GM12878 (cell line): Measurements from ENCODE around the gene LHX2. TPM values are rescaled to one million over a fixed set of nuclear protein-coding genes. Genes with fewer than 3 reads are reported as not detected.

Experiments used
- ATAC-seq: fragments of 200-7000 bp; cut with Tn5 transposase; 3 replicates; pipeline ENCODE4 v1.9.1; 2020; ENCODE audit warnings: mild to moderate bottlenecking, moderate library complexity
- BruUV-seq: library from RNA; stranded (reverse); fragments of 400-500 nt; replicated peaks from 2 replicates; lab custom pipeline; 2021; lab: Mats Ljungman, UMichigan
- CTCF ChIA-PET: fragments of 300-600 bp; sonication (Branson Sonifier 250); formaldehyde crosslinking; extraction: SDS; loops from one replicate; lab custom pipeline; 2021; ENCODE audit warnings: inconsistent platforms; lab: Yijun Ruan, JAX
- POLR2A ChIA-PET: fragments of 350-600 bp; formaldehyde crosslinking; extraction: SDS; loops from one replicate; lab custom pipeline; 2021; ENCODE audit warnings: inconsistent platforms; lab: Charles Lee
- RAD21 ChIA-PET: fragments of 300-600 bp; sonication (Branson Sonifier 250); formaldehyde crosslinking; loops from one replicate; lab custom pipeline; 2023; ENCODE audit warnings: antibody characterized with exemption; ENCODE audit not compliant: unreplicated experiment; lab: Charles Lee
- SMC1A ChIA-PET: fragments of 300-600 bp; sonication (Branson Sonifier 250); formaldehyde crosslinking; loops from one replicate; lab custom pipeline; 2023; ENCODE audit not compliant: unreplicated experiment, uncharacterized antibody; lab: Charles Lee
- DNase-seq: peaks from one replicate; pipeline ENCODE4 v3.0.0-alpha.2; 2011; ENCODE audit warnings: low read depth, low spot score
- FAIRE-seq: peaks from 3 replicates; lab custom pipeline; 2011; peaks lifted over from hg19 to GRCh38; lab: Jason Lieb, UNC
- H2AFZ ChIP-seq: 2 replicates; pipeline ENCODE4 v1.6.0; 2011; ENCODE audit warnings: low read depth, low read length, control low read depth; ENCODE audit not compliant: control insufficient read depth
- H3K27ac ChIP-seq: 2 replicates; pipeline ENCODE4 v1.5.1; 2011; ENCODE audit warnings: control low read depth; ENCODE audit not compliant: control insufficient read depth, insufficient read depth
- H3K27me3 ChIP-seq, 2 experiments: replicated peaks in 1 of 2; 2 replicates each; pipeline versions ENCODE4 v1.6.0 to v1.6.1; 2011; ENCODE audit warnings: low read length in 1 of 2; ENCODE audit not compliant: control insufficient read depth in 2 of 2, insufficient read depth in 2 of 2
- H3K36me3 ChIP-seq, 2 experiments: 2 replicates each; pipeline ENCODE4 v1.5.1; 2011; ENCODE audit warnings: low read length in 1 of 2; ENCODE audit not compliant: control insufficient read depth in 2 of 2, insufficient read depth in 2 of 2
- H3K4me1 ChIP-seq: 2 replicates; pipeline ENCODE4 v1.6.1; 2011; ENCODE audit warnings: mild to moderate bottlenecking, low read length, moderate library complexity, mixed read lengths; ENCODE audit not compliant: control insufficient read depth, insufficient read depth
- H3K4me2 ChIP-seq: 2 replicates; pipeline ENCODE4 v1.6.0; 2011; ENCODE audit warnings: control low read depth; ENCODE audit not compliant: control insufficient read depth, insufficient read depth
- H3K4me3 ChIP-seq: fragments of 200-600 bp; sonication (generic); 2 replicates; pipeline ENCODE4 v1.5.1; 2016
- H3K79me2 ChIP-seq: 2 replicates; pipeline ENCODE4 v1.6.0; 2011; ENCODE audit warnings: low read length; ENCODE audit not compliant: control insufficient read depth, insufficient read depth
- H3K9ac ChIP-seq: 2 replicates; pipeline ENCODE4 v1.8.0; 2011; ENCODE audit warnings: low read length, control low read depth, mixed read lengths; ENCODE audit not compliant: control insufficient read depth, insufficient read depth
- H3K9me3 ChIP-seq: replicated peaks from 3 replicates; pipeline ENCODE4 v1.5.1; 2011; ENCODE audit warnings: mild to moderate bottlenecking, low read length; ENCODE audit not compliant: control insufficient read depth, insufficient read depth
- H4K20me1 ChIP-seq: 2 replicates; pipeline ENCODE4 v1.6.0; 2011; ENCODE audit not compliant: control insufficient read depth, insufficient read depth
- CHD1 ChIP-seq: IDR thresholded peaks from 2 replicates; pipeline ENCODE4 v1.6.1; 2012; ENCODE audit warnings: low read depth, low read length, improper control_type of control experiment
- EZH2 ChIP-seq: IDR thresholded peaks from 2 replicates; pipeline ENCODE4 v1.6.1; 2012; ENCODE audit warnings: low read depth, mild to moderate bottlenecking, control low read depth, inconsistent platforms, low read length, borderline replicate concordance; ENCODE audit not compliant: control insufficient read depth
- NFXL1 ChIP-seq: fragments of 450-650 bp; IDR thresholded peaks from 2 replicates; pipeline ENCODE4 v1.6.1; 2017; ENCODE audit warnings: antibody characterized with exemption, mild to moderate bottlenecking, borderline replicate concordance
- NFYB ChIP-seq: IDR thresholded peaks from 2 replicates; pipeline ENCODE4 v1.6.1; 2011; ENCODE audit warnings: low read depth, mild to moderate bottlenecking, low read length, improper control_type of control experiment, moderate library complexity; ENCODE audit not compliant: insufficient read depth
- STAT3 ChIP-seq: IDR thresholded peaks from 2 replicates; pipeline ENCODE4 v1.6.1; 2011; ENCODE audit warnings: low read depth, low read length, improper control_type of control experiment
- ZBTB33 ChIP-seq: fragments of 450-650 bp; IDR thresholded peaks from 2 replicates; pipeline ENCODE4 v1.6.1; 2017; ENCODE audit warnings: mild to moderate bottlenecking
- ZNF217 ChIP-seq: fragments of 450-650 bp; IDR thresholded peaks from 2 replicates; pipeline ENCODE4 v1.6.1; 2017; ENCODE audit warnings: antibody characterized with exemption, mild to moderate bottlenecking
- WGBS: methylation state at CpG from one replicate; pipeline ENCODE4 v1.1.6; 2016; ENCODE audit warnings: low lambda C conversion rate; ENCODE audit not compliant: insufficient replicate concordance, insufficient coverage; ENCODE audit errors: missing lambda C conversion rate; 5-methylcytosine and 5-hydroxymethylcytosine counted together
- in situ Hi-C: fragments of 300-500 bp; cut with MboI; formaldehyde crosslinking; loops from 9 replicates; pipeline ENCODE4 v1.14.3; 2018; ENCODE audit warnings: mixed read lengths
- intact Hi-C: fragments of 100-400 bp; cut with micrococcal nuclease; formaldehyde crosslinking; loops from one replicate; pipeline ENCODE4 v1.14.2; 2022; ENCODE audit not compliant: unreplicated experiment
- polyA plus RNA-seq, 11 experiments: library from polyadenylated mRNA; depleted of rRNA in 4 of 11; unstranded in 6 of 11; stranded (reverse) in 5 of 11; fragments of >200 nt; fragmentation: Nextera tagmentation in 4 of 11; fragmentation: Illumina TruSeq in 1 of 11; extraction: Ambion mirVana in 4 of 11; extraction: Trizol in 1 of 11; gene quantifications; 1 replicate in 1 of 11; 2 replicates in 10 of 11; pipeline versions ENCODE4 v1.2.1 to v1.2.3, GENCODE V29; 2011 to 2016; ENCODE audit warnings: inconsistent platforms in 2 of 11, missing spikeins in 2 of 11, low read depth in 1 of 11
- total RNA-seq, 4 experiments: library from RNA; depleted of rRNA in 3 of 4; stranded (reverse); fragments of >200 nt in 3 of 4; fragmentation: Illumina TruSeq in 1 of 4; extraction: Trizol in 1 of 4; gene quantifications; 2 replicates each; pipeline versions ENCODE4 v1.2.1 to v1.2.3, GENCODE V29; 2013 to 2021
- TF ChIP-seq, protein P1 (sequence below), 3 experiments: IDR thresholded peaks in 2 of 3; conservative IDR thresholded peaks in 1 of 3; 2 replicates each; pipeline ENCODE4 v1.5.1; 2011; ENCODE audit warnings: low read depth in 3 of 3, low read length in 3 of 3, mild to moderate bottlenecking in 3 of 3, control low read depth in 2 of 3, moderate library complexity in 2 of 3, inconsistent platforms in 1 of 3, mixed read lengths in 1 of 3; ENCODE audit not compliant: control insufficient read depth in 2 of 3, insufficient read depth in 1 of 3; ENCODE audit errors: extremely low read depth in 1 of 3

LHX2 gene
- total and polyA plus RNA-seq, 10 of the 15 experiments (the other 5 are each of a cell fraction or from before 2014, with no cell fraction given) = 0.82 to 69.8 (median 5.3) TPM

DNA sequence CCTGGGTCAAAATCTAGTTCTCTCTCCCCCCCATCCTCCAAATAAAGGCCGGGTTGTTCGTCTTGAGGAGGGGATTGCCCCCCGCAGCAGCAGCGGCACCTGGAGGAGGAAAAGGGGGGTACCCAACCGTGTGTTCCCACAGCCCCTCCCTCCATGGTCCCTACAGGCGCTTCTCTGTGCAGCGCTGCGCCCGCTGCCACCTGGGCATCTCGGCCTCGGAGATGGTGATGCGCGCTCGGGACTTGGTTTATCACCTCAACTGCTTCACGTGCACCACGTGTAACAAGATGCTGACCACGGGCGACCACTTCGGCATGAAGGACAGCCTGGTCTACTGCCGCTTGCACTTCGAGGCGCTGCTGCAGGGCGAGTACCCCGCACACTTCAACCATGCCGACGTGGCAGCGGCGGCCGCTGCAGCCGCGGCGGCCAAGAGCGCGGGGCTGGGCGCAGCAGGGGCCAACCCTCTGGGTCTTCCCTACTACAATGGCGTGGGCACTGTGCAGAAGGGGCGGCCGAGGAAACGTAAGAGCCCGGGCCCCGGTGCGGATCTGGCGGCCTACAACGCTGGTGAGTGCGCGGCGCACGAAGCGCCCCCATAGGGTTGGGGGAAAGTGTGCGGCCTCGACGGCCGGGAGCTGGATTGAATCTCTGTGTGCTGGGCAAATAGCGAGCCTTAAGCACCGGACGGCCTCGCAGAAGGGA, 3.5 kb downstream of the LHX2 start:
- no peak overlapping the region for H2AFZ ChIP-seq
- intact Hi-C loops = no loop called here
- in situ Hi-C loops = no loop called here
- peaks cover 0 to 1% of the 10 kb centered on the region in 2 experiments; a peak in 1 of 4 replicates for H3K36me3 ChIP-seq
- no peaks in the 10 kb centered on the region; the same call in 2 of the 3 replicates for H3K9me3 ChIP-seq
- H3K9ac ChIP-seq = no peak overlapping the region
- WGBS = 64% methylated on average over 56 of the region's 57 CpGs
- TF ChIP-seq EZH2 (0 out of 2 replicates have a peak, but pooled peaks have one; percentile 6), ZBTB33 (peak; percentile 86), NFXL1 (no peak), CHD1 (no peak), ZNF217 (no peak), STAT3 (no peak), NFYB (no peak)
- TF ChIP-seq, protein P1, sequence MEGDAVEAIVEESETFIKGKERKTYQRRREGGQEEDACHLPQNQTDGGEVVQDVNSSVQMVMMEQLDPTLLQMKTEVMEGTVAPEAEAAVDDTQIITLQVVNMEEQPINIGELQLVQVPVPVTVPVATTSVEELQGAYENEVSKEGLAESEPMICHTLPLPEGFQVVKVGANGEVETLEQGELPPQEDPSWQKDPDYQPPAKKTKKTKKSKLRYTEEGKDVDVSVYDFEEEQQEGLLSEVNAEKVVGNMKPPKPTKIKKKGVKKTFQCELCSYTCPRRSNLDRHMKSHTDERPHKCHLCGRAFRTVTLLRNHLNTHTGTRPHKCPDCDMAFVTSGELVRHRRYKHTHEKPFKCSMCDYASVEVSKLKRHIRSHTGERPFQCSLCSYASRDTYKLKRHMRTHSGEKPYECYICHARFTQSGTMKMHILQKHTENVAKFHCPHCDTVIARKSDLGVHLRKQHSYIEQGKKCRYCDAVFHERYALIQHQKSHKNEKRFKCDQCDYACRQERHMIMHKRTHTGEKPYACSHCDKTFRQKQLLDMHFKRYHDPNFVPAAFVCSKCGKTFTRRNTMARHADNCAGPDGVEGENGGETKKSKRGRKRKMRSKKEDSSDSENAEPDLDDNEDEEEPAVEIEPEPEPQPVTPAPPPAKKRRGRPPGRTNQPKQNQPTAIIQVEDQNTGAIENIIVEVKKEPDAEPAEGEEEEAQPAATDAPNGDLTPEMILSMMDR (IDR thresholded peaks at IDR 0.05 in 2 of 3, conservative IDR thresholded peaks at IDR 0.05 in 1 of 3; ENCODE audit: control insufficient read depth in 2 of 3, extremely low read depth in 1 of 3, insufficient read depth in 1 of 3, low read depth in 3 of 3, low read length in 3 of 3) = peak in 1 of 3 experiments; percentile 2; a peak in 1 of 6 replicates
- BruUV-seq = TSS peak; percentile 52
- H3K27ac ChIP-seq = no peak overlapping the region
- FAIRE-seq (no peak), DNase-seq (no peak), ATAC-seq (no peak)
- SMC1A ChIA-PET = interaction anchor here (2.0 kb wide), 1 partner anchor 11 kb away, joined by 14 read pairs; no protein-coding TSS in a partner anchor
- H3K27me3 ChIP-seq = peaks cover 0 to 56% of the 10 kb centered on the region in 2 experiments; a peak in 2 of 4 replicates
- H3K4me2 ChIP-seq = no peak overlapping the region
- 0 out of 2 replicates have a peak, but pooled peaks cover 4% of the 10 kb centered on the region for H4K20me1 ChIP-seq
- H3K79me2 ChIP-seq = no peaks in the 10 kb centered on the region; the same call in 1 of the 2 replicates
- H3K4me1 ChIP-seq = peaks cover 8% of the 10 kb centered on the region
- CTCF ChIA-PET = interaction anchor here (0.6 to 3.1 kb wide), 2 partner anchors 11 to 25 kb away, joined by 3 to 11 read pairs; no protein-coding TSS in a partner anchor
- H3K4me3 ChIP-seq = no peak overlapping the region
- RAD21 ChIA-PET = interaction anchor here (1.9 kb wide), 1 partner anchor 11 kb away, joined by 6 read pairs; no protein-coding TSS in a partner anchor
- POLR2A ChIA-PET = no interaction called here
